ENCODE measurements around the gene SEMA4F.

GRCh38 chr2:74730530-74730929, 76.5 kb downstream of the SEMA4F start:
- TF ChIP-seq POLR2AphosphoS5 (IDR thresholded peaks at IDR 0.05; ENCODE audit: insufficient read depth in 1 of 2, low read depth in 1 of 2) (no peak), CTCF (IDR thresholded peaks at IDR 0.05) (no peak), POLR2A (IDR thresholded peaks at IDR 0.05) (no peak)
